HG02798 (cell line): ENCODE data around the gene ZDBF2.
"Not testable (repeated sequence)": the region's sequence is repeated elsewhere in the genome, so short reads cannot be mapped to it uniquely, and the experiment has no call there.

ENCODE experiments used
- ATAC-seq: cut with Tn5 transposase; IDR thresholded peaks from one replicate; pipeline ENCODE4 v1.9.1; 2021; ENCODE audit warnings: mild to moderate bottlenecking; ENCODE audit not compliant: unreplicated experiment, poor library complexity

ZDBF2 gene

DNA sequence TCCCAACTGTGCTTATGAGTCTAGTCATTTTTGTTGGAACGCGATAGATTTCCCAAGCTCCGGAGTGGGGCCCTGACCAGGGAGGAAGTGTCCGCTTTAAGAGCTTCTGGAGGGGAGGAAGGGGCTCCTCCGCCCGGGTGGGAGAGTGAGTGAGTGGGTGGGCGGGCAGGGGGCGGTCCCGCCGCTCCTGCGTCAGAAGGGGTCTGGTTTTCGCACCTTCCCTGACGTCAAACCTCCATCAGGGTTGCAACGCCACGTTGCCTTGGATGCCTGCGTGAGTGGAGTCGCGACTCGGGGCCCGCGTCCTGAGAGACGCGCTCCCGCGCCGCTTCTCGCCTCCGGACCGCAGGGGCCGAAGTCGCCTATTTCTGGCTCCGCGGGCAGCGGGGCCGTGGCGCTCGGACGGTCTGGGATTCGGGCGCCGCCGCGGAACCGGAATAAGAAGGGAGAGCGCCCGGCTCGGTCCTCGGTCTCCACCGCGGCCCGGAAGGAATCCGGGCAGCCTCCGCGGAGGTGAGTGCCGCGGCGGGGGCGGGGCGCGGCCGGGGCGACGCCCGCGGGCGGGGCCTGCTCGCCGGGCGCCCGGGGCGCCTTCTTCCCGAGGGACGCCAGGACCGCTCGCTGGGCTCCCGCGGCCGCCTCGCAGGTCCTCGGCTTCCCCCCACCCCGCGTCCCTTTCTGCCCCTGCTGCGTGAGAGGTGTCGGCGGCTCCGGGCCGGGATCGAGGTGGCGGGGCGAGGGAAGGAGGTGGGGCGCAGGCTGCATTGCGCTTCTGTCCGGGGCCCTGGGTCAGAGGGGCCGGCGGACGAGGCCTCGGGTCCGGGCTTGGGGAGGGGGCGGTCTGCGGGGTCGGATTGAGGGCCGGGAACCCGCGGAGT lies at the start of gene ZDBF2:
TSS of gene ZDBF2 (plus strand) at position 230 of the 878 bp plus-strand sequence. CDS start 7,187 bp downstream, outside the sequence.
- ATAC-seq, result peak; percentile 89

DNA sequence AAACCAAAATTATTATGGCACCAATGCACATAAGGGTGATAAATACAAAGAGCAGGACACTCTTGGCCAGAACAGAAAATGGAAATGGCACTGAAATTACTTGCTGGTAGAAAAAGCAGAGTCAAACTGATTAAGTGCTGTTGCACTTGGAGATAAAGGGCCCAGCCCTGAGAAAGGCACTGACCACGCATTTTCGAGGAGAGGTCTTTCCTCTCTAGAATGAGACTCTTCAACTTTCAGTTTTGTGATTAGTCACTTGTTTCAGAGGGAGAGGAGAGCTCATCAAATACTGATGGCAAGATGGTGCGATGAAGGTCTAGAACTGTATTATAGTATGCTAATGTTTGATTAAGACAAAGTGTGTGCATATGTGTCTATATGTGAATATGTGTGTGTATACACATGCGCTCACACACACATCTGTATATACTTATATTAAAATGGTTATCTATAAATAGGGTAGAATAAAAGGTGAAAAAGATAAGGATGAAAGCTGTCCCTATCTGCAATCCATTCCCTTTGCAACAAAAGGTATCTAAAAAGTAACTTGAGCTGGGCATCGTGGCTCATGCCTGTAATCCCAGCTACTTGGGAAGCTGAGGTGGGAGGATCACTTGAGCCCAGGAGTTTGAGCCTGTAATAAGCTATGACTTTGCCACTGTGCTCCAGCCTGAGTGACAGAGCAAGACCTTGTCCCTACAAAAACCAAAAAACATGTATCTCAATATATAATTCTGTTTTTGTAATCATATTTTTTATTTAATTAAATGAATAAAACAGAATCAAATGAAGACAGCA lies 48.8 kb upstream of the ZDBF2 start:
- peak; percentile 89 for ATAC-seq

DNA sequence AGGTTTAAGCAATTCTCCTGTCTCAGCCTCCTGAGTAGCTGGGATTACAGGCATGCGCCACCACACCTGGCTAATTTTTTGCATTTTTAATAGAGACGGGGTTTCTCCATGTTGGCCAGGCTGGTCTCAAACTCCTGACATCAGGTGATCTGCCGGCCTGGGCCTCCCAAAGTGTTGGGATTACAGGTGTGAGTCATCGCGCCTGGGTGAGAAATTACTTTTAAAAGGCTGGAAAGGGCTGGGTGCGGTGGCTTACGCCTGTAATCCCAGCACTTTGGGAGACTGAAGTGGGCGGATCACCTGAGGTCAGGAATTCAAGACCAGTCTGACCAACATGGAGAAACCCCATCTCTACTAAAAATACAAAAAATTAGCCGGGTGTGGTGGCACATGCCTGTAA lies 45.8 kb upstream of the ZDBF2 start:
- not testable (repeated sequence) for ATAC-seq

DNA sequence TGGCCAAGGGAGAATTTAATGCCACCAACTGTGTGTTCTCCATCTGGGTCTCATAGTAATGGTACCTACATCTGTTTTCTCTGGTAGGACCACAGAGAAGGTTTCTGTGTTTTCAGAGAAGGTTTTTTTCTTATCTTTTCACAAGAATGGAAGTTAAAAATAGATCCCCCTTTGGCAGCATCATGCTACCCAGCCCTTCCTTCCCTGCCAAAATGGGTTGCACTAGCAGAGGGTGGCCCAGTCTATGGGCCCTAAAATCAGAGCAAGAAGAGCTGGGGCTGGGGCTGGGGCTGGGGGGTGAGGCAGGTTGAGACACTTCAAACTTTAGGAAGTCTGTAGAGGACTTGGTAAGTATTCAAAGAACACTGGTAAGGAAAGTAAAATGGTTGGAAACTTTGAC lies 44.8 kb upstream of the ZDBF2 start:
- no peak for ATAC-seq

DNA sequence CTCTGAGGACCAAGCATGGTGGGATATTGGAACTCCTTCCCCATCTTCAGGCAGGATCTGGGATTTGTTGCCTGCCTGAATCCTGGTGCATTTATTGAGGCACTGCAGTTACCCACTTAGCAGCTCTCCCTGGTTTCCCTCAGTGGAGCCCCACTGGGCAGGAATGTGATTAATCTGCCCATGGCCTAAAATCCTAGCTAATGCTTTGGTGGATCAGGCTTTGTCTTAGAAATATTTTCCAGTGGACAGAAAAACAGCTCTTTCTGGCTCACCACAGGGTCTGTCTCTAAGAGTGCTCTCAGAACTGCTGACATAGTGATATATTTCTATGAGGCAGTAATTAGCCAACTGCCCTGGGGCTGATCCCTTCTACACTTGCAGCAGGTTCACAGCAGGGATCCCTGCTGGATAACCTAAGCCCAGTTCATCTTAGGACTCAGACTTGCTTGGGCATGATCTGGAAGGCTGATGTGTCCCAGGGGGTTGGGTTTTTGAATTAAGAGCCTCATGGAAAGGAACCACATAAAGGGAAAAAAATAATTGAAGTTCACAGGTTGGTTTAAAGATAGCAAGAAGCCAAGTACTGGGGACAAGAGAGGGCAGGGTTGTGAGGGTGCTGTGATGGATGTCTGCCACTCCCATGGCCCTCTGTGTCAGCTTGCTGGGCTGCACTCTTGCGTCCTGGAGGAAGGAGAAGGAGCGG lies 44.3 kb upstream of the ZDBF2 start:
- no peak for ATAC-seq

DNA sequence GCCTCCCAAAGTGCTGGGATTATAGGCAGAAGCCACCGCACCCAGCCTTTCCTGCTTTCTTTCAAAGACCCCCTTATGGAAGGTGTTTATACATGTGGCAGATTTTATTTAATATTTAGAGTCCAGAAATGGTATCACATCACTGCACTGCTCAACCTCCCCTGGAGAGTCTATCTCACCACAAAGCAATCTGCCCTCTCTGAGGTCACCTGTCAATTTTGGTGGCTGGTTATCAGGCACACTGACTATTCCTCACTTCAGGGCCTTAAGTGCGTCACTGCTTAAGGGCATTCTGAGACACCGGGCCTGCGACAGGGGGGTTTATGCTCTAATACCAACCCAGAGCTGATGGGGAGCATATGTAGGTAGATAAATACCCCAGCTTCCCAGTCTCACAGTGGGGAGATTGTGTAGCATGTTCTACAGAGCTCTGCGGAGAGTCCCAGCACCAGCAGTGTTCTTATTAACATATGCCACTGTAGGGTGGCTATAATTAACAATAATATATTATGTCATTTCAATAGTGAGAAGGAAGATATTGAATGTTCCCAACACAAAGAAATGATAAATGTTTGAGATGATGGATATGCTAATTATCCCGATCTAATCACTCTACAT lies 42.7 kb upstream of the ZDBF2 start:
- ATAC-seq, result no peak

DNA sequence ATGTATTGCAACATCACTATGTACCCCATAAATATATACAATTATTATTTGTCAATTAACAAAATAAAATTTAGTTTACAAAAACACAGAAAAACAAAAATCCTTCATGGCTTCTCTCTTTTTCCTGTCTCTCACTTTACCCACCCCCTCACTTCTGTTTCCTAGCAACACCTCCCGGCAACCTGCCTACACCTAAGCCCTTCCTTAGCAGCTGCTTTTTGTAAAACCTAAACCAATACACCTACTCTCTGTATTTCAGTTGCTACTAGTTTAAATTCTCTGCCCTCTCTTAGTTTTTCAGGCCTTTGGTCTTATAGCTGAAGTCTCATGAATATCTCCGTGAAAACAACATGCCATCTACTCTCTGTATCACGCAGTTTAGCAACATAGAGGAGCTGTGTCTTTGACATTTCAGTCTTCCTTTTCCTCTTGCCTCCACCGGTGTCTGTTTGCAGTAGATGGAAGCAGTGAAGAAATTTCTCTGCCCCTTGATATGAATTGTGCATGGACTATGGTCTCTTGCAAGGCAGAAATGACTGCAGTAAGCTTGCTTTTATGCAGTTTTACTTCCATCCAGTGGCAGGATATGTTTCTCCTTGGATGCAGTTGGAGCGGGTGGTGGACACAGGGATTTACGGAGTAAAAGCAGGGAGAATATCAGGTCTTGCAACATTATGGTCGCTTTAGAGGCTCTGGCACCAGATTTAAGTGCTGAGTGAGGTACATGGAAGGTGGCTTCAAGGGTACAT lies 42.0 kb upstream of the ZDBF2 start:
- ATAC-seq, result no peak

DNA sequence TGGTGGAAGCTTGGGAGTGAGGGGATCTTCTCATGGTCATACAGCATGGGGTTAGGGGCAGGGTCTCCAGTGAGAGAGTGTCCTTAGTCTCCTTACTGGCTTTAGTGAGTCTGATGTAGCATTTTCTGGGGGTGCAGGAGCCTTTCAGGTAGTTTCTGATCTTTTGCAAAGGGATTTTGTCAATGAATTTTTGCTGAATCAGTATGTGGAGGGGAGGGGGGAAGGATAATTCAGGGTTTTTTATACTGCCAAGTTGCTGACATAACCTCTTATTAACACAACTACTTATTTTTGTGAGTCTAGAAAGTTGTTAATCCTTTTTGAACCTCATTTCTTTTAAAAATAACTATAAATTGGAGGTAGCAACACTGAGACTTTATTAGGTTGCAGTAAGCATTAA lies 35.3 kb upstream of the ZDBF2 start:
- no peak for ATAC-seq

DNA sequence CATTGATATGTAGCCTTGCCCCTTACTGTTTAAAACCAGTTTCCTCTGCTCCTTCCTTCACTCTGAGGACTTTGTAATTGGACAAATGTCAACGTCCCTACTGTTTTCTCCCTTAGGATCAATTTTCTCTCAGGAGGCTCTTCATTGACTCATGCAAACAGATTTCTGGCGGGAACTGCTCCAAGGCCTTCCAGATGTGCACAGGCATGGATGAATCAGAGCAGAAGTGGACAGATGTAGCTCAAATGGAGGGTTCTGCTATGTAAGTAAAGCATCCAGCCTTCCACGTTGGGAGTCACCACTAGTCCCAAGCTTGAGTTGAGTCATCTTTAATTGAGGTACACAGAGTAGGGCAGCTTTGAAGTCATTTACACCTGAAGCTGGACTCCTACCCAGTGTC lies 34.1 kb upstream of the ZDBF2 start:
- ATAC-seq, result no peak

DNA sequence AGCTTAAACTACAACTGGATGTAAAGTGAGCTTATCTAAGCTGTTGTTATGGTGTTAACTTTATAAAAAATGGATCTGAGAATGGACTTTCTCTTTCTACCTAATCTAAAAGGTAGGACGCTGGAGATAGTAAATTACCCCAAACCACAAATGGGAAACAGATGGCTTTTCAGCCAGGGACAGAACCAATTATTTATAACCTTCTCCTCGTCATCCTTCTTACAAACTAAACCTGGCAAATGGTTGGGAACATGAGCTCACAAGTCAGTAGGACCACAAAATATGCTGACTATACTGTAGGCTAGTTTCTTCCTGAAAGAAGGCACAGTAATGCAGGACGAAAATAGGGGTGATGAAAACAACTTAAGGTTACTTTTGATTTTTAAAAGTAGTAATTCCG lies 32.7 kb upstream of the ZDBF2 start:
- no peak for ATAC-seq

DNA sequence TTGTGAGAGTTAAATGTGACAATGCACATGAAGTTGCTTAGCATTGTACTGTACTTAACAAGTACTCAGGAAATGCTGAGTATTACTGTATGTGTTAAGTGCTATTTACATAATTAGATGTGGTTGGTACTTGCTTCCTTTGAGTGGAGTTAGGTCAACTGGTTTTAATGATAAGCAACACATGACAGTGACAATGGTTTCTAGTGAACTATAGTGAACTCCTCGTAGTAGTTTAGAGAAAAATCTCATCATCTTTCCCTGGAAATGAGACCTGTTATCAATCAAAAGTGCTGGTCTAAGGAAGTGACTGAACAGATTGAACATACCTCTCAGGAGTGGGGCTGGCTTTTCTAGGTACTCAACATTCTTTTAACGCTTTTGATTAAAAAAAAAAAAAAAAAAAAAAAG lies 29.2 kb upstream of the ZDBF2 start:
- peak; percentile 51 for ATAC-seq

DNA sequence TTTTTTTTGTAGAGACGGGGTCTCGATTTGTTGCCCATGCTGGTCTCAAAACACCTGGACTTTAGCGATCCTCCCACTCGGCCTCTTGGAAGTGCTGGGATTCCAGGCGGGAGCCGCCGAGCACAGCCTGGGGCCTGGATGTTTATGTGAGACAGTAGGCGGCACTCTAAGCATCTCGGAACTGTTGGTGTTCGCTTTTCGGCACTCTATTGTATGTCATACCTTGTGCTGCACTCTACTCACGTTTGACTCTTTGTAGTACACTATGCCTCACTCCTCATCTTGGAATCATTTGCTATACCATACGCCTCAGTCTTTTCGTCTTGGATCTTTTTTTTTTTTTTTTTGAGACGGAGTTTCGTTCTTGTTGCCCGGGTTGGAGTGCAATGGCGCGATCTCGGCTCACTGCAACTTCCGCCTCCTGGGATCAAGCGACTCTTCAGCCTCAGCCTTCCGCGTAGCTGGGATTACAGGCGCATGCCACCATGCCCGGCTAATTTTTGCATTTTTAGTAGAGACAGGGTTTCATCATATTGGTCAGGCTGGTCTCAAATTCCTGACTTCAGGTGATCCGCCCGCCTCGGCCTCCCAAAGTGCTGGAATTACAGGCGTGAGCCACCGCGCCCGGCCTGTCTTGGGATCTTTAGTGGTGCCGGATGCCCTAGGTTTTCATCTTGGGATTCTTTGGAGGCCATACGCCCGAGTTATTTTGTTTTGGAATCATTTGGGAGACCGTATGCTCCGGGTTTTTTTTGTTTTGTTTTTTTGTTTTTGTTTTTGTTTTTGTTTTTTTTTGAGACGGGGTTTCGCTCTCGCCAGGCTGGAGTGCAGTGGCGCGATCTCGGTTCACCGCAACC lies 24.2 kb upstream of the ZDBF2 start:
- peak; percentile 59 for ATAC-seq

DNA sequence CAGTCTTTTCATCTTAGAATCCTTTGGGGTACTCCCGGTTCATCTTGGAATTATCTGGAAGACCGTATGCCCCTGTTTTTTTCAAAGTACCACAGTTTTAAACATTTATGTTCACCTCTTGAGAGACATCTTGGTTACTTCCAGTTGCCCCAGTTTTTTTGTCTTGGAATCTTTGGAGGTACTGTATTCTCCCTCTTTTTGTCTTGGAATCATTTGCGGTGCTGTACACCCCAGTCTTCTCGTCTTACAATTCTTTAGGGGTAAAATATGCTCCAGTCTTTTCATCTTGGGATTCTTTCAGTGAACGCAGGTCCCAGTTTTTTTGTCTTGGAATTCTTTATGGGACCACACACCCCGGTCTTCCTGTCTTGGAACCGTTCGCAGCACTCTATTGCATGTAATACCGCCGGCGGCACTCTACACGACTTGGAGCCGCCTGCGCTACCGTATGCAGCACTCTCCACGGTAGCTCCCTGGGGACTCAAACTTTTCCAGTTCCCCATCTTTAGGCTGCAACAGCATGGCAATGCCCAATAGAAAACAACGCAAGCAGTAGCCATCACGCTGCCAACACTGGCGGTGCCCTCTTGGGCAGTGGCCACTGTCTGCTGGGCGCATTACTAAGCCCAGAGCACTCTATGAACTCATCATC lies 21.2 kb upstream of the ZDBF2 start:
- ATAC-seq, result no peak

DNA sequence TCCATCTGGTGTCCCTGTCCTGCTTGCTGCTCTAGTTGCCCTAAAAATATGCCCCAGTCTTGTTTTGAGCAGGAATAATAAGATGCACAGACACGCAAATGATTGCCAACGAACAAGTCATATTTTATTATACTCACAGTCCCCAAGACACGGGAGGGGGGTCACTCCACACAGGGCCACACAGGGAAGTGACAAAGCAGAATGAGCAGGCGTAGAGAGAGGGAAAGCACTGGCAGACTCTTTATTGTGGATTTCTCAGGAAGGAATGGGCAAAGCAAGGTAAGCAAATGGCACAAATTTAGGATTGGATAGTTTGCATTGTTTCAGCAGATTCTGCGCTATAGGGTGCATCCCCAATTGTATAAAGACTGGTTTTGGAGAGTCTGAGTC lies 20.7 kb upstream of the ZDBF2 start:
- ATAC-seq, result no peak

DNA sequence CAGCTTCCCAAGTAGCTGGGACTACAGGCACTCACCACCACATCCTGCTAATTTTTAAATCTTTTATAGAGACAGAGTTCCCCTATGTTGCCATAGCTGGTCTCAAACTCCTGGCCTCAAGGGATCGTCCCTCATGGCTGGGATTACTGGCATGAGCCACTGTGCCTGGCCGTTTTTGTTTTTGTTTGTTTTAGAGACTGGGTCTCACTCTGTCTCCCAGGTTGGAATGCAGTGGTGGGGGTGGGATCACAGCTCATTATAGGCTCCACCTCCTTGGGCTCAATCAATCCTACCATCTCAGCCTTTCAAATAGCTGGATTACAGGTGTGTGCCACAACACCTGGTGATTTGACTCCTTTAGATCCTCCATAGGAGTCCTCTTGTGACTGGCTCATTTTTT lies 19.5 kb upstream of the ZDBF2 start:
- ATAC-seq, result no peak

DNA sequence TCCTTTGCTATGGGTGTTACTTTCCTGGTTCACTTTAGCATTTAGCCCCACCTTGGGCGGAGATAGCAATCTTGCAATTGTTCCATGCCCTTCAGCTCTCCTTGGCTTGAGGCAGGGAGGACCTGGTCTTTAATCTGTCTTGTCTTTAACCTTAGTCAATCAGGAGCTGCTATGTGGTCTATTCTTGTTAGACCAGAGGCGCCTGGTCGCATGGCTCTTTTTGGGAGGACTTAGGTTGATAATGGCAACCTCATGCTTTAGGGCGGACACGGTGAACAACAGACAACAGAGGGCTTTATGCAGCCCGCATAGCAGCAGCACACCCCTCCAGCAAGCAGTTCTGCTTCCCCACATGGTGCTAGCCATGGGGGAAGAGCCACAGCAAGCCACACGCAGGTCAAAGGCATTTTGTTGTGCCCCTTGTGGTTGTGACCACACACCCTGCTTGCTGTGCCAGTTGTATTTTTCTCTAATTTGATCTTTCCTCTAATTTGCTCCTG lies 17.7 kb upstream of the ZDBF2 start:
- ATAC-seq, result no peak

DNA sequence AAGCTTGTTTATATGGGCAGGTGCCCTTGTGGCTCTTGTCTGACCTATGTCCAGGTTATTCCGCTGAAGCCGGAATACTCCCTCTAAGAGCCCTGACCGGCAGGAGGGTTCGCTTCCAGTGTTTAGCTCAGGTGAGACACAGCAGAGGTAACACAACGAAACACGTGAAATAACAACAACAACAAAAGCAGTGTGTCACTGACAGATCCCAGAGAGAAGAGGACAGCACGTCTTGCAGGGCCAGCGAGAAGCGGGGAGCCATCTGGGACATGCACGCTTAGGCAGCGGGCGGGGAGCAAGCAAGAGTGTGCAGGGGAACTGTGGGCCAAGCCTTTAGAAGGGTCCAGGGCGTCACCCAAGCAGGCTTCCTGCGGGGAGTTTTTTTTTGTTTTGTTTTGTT lies 17.1 kb upstream of the ZDBF2 start:
- no peak for ATAC-seq

DNA sequence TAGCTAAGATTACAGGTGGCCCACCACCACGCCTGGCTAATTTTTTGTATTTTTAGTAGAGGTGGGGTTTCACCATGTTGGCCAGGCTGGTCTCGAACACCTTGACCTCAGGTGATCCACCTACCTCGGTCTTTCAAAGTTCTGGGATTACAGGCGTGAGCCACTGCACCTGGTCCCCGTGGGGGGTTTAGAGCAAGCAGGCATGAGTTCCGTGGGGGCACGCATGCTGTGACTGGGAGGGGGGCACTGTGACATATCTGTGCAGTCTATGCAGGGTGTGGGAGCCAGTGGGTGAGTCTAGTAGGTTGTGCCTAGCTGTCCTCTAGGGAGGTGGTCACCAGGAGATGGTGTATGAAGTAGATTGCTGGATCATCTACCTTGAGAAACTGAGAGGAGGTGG lies 16.6 kb upstream of the ZDBF2 start:
- no peak for ATAC-seq
